ENCODE measurements around the gene C1QBP.
"Not testable (repeated sequence)": the region's sequence is repeated elsewhere in the genome, so short reads cannot be mapped to it uniquely, and the experiment has no call there.

The C1QBP gene

GRCh38 chr17:5431949-5432556, 6.9 kb downstream of the C1QBP start:
- DNase-seq (ENCODE audit: low spot score): no peak

GRCh38 chr17:5431234-5431633, 7.7 kb downstream of the C1QBP start:
- DNase-seq (ENCODE audit: low spot score): not testable (repeated sequence)

GRCh38 chr17:5430413-5430999, 8.4 kb downstream of the C1QBP start:
- no peak for DNase-seq (ENCODE audit: low spot score)

GRCh38 chr17:5429191-5429887, 9.6 kb downstream of the C1QBP start:
- no peak for DNase-seq (ENCODE audit: low spot score)

- no peak for DNase-seq (ENCODE audit: low spot score)
Measured at GRCh38 chr17:5425826-5426225, 13.1 kb downstream of the C1QBP start.

- DNase-seq (ENCODE audit: low spot score): no peak
Measured at GRCh38 chr17:5424909-5425308, 14.0 kb downstream of the C1QBP start.

GRCh38 chr17:5422505-5422904, 16.4 kb downstream of the C1QBP start:
- DNase-seq (ENCODE audit: low spot score): no peak

GRCh38 chr17:5419959-5420653, 18.8 kb downstream of the C1QBP start, which contains the start of gene RPAIN:
RPAIN (plus strand) TSS chr17:5420182; CDS start chr17:5420211, 29 bp downstream.
- DNase-seq (ENCODE audit: low spot score): peak; percentile 83

GRCh38 chr17:5419356-5419958, 19.5 kb downstream of the C1QBP start, which contains the start of gene NUP88:
NUP88 (minus strand) TSS chr17:5419662; CDS start chr17:5419650, 12 bp downstream.
- DNase-seq (ENCODE audit: low spot score): peak; percentile 92

- no peak for DNase-seq (ENCODE audit: low spot score)
Measured at GRCh38 chr17:5418858-5419355, 20.0 kb downstream of the C1QBP start.

GRCh38 chr17:5416901-5417300, 22.1 kb downstream of the C1QBP start:
- no peak for DNase-seq (ENCODE audit: low spot score)

- no peak for DNase-seq (ENCODE audit: low spot score)
Measured at GRCh38 chr17:5413682-5414081, 25.3 kb downstream of the C1QBP start.

- DNase-seq (ENCODE audit: low spot score): no peak
Measured at GRCh38 chr17:5410594-5411272, 28.2 kb downstream of the C1QBP start.

- DNase-seq (ENCODE audit: low spot score): no peak
Measured at GRCh38 chr17:5408186-5408585, 30.8 kb downstream of the C1QBP start.

GRCh38 chr17:5405400-5405799, 33.6 kb downstream of the C1QBP start:
- no peak for DNase-seq (ENCODE audit: low spot score)

GRCh38 chr17:5399767-5400166, 39.2 kb downstream of the C1QBP start:
- DNase-seq (ENCODE audit: low spot score): no peak

GRCh38 chr17:5396612-5397011, 42.3 kb downstream of the C1QBP start:
- DNase-seq (ENCODE audit: low spot score): no peak

GRCh38 chr17:5391678-5392077, 47.3 kb downstream of the C1QBP start:
- DNase-seq (ENCODE audit: low spot score): no peak

All from D341Med (cell line).